ENCODE measurements around the gene PIWIL4. TPM values are rescaled to one million over a fixed set of nuclear protein-coding genes. Genes with fewer than 3 reads are reported as not detected.

Gene PIWIL4
- total RNA-seq, 1 donor from 2014 or later: 1.9 TPM

DNA sequence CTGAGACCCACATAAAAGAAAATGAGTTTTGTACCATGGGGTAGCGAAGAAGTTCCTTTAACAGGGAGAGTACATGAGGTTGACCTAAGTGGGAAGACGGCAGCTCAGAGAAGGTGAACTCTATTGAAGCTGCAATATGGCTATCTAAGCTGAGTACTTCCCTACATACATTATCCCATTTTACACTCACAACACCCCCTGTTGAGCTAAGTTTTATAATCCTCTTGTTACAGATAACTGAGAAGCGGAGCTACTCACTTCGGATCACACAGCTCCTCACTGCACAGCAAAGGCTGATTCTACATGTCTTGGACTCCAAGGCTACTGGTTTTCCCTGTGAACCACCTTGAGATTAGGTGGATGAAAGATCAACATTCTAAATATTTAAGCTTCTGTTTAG, 8.2 kb upstream of the PIWIL4 start:
- no peak for DNase-seq (ENCODE audit: low spot score, unreplicated experiment)
- H3K36me3 Mint-ChIP-seq (ENCODE audit: insufficient read depth): no peaks in the 10 kb centered on the region
- H3K4me1 Mint-ChIP-seq (ENCODE audit: low read depth): peaks cover 10% of the 10 kb centered on the region
- no peak for TF ChIP-seq CTCF (IDR thresholded peaks at IDR 0.05; ENCODE audit: unreplicated experiment)
- no peak overlapping the region for H3K4me3 Mint-ChIP-seq (ENCODE audit: low read depth)
- no peak overlapping the region for H3K27ac Mint-ChIP-seq
- no peaks in the 10 kb centered on the region for H3K9me3 Mint-ChIP-seq (ENCODE audit: low read depth)
- H3K27me3 Mint-ChIP-seq: no peaks in the 10 kb centered on the region

DNA sequence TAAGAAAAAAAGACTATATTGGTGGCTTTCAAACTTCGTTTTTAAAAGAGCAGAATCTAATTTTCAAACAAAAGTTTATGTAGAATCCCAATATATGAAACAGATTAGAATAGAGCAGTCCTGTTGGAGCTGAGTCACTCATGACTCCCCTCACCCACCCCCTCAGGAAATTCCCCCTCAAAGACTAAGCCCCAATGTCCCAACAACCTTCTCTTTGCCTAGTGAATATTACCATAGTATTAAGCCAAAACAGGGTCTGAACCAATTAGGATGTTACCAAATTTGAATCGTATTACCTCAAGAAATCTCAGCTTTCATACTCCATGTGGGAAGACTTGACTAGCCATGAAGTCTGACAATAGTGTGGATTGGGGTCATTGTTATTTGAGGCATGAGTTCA, 7.8 kb upstream of the PIWIL4 start:
- H3K4me3 Mint-ChIP-seq (ENCODE audit: low read depth): no peak overlapping the region
- no peaks in the 10 kb centered on the region for H3K9me3 Mint-ChIP-seq (ENCODE audit: low read depth)
- peaks cover 10% of the 10 kb centered on the region for H3K4me1 Mint-ChIP-seq (ENCODE audit: low read depth)
- no peak overlapping the region for H3K27ac Mint-ChIP-seq
- DNase-seq (ENCODE audit: low spot score, unreplicated experiment): no peak
- H3K36me3 Mint-ChIP-seq (ENCODE audit: insufficient read depth): no peaks in the 10 kb centered on the region
- no peak for TF ChIP-seq CTCF (IDR thresholded peaks at IDR 0.05; ENCODE audit: unreplicated experiment)
- no peaks in the 10 kb centered on the region for H3K27me3 Mint-ChIP-seq

DNA sequence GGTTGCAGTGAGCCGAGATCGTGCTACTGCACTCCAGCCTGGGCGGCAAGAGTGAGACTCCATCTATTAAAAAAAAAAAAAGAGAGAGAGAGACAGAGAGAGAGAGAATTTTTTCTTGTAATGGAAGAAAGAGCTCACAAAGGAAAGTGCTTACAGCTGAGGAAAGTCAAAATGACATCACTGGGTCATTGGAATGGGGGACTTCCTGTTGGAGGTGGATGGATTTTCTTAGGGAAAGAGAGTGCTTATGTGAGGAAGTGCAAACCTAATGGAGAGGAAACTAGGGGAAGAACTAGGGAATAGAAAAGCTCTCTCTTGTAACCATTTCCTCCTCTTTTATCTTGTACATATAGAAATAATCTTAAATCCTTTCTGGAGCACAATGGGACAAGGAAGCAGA, 6.3 kb upstream of the PIWIL4 start:
- TF ChIP-seq CTCF (IDR thresholded peaks at IDR 0.05; ENCODE audit: unreplicated experiment): no peak
- DNase-seq (ENCODE audit: low spot score, unreplicated experiment): no peak

DNA sequence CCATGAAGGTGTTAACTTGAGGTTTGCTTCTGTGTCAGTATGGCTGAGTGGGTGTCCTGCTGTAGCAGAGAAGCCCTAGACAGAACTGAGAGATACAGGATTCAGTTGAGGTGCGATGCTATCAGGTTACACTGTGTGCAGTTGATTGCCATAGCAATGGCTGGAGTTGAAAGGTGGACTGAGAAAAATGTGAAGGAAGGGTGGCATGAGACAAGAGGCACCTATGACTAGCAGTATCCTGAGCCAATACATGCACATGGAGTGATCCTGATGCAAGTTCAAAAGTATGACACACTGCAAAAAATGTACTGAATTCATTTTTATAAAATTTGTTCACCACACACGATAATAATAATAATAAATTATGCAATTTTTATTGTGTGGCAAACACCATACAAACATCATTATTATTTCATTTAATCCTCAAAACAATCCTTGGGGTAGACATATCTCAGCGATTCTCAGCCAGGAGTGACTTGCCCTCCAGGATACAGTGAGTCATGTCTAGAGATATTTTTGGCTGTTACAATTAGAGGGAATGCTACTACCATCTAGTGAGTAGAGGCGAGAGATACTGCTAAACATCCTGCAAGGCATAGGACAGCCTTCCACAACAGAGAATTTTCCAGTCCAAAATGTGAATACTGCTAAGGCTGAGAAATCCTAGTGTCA, 3.9 kb upstream of the PIWIL4 start:
- Mint-ChIP-seq H3K36me3 (ENCODE audit: insufficient read depth) (no peaks in the 10 kb centered on the region), H3K4me3 (ENCODE audit: low read depth) (no peak overlapping the region), H3K9me3 (ENCODE audit: low read depth) (no peaks in the 10 kb centered on the region), H3K27ac (no peak overlapping the region), H3K27me3 (no peaks in the 10 kb centered on the region), H3K4me1 (ENCODE audit: low read depth) (peaks cover 10% of the 10 kb centered on the region)
- no peak for DNase-seq (ENCODE audit: low spot score, unreplicated experiment)
- no peak for TF ChIP-seq CTCF (IDR thresholded peaks at IDR 0.05; ENCODE audit: unreplicated experiment)

More for the DNA sequence above, 6.3 kb upstream of the PIWIL4 start:
- H3K36me3 Mint-ChIP-seq (ENCODE audit: insufficient read depth): no peaks in the 10 kb centered on the region
- H3K27ac Mint-ChIP-seq: no peak overlapping the region
- no peak overlapping the region for H3K4me3 Mint-ChIP-seq (ENCODE audit: low read depth)
- H3K4me1 Mint-ChIP-seq (ENCODE audit: low read depth): peaks cover 10% of the 10 kb centered on the region
- H3K9me3 Mint-ChIP-seq (ENCODE audit: low read depth): no peaks in the 10 kb centered on the region
- H3K27me3 Mint-ChIP-seq: no peaks in the 10 kb centered on the region

DNA sequence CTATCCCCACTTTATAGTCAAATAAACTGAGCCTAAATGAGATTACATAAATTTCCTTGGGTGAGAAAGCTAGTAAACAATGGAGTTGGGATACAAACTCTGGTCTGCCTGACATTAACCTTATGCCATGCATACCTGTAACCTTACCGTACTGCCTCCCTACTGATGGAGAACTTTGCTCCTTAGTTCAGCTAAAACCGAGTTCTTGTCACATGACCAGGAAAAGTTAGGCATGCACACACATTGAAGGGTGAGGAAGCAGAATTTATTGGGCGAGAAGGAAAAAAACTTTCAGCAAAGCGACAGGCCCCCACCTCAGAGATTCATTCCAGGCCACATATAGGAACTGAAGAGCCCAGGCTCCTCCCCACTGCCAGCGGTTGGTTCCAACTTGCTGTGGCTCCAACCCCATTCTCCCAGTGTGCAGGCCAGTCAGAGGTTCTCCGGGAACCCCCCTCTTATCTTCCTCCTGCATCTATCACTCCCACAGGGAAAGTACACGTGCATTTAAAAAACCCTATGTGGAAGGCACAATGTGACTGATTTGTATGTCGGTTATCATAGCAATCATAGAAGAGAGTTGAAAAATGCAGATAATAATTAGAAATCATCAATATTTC, 3.2 kb upstream of the PIWIL4 start:
- H3K9me3 Mint-ChIP-seq (ENCODE audit: low read depth): no peaks in the 10 kb centered on the region
- H3K36me3 Mint-ChIP-seq (ENCODE audit: insufficient read depth): no peaks in the 10 kb centered on the region
- H3K4me1 Mint-ChIP-seq (ENCODE audit: low read depth): peaks cover 10% of the 10 kb centered on the region
- H3K4me3 Mint-ChIP-seq (ENCODE audit: low read depth): no peak overlapping the region
- no peak for DNase-seq (ENCODE audit: low spot score, unreplicated experiment)
- H3K27ac Mint-ChIP-seq: no peak overlapping the region
- H3K27me3 Mint-ChIP-seq: no peaks in the 10 kb centered on the region
- TF ChIP-seq CTCF (IDR thresholded peaks at IDR 0.05; ENCODE audit: unreplicated experiment): no peak
